Measurements from ENCODE around the gene B4GALT6.

GRCh38 chr18:31591628-31592027 lies 92.8 kb downstream of the B4GALT6 start, which contains the start of gene TTR:
- TF ChIP-seq CTCF (conservative IDR thresholded peaks at IDR 0.05; ENCODE audit: low read length) (no peak), EZH2phosphoT487 (IDR thresholded peaks at IDR 0.05; ENCODE audit: borderline replicate concordance) (no peak)
